ENCODE results near the gene WFDC9.
"Not testable (repeated sequence)": the region's sequence is repeated elsewhere in the genome, so short reads cannot be mapped to it uniquely, and the experiment has no call there.

The WFDC9 gene

GRCh38 chr20:45631184-45631583 lies at the start of gene WFDC9:
TSS of gene WFDC9 (minus strand) at chr20:45631284. CDS start at chr20:45610181, 21,103 bp downstream.
- no peak for DNase-seq (ENCODE audit: low read depth)

DNA sequence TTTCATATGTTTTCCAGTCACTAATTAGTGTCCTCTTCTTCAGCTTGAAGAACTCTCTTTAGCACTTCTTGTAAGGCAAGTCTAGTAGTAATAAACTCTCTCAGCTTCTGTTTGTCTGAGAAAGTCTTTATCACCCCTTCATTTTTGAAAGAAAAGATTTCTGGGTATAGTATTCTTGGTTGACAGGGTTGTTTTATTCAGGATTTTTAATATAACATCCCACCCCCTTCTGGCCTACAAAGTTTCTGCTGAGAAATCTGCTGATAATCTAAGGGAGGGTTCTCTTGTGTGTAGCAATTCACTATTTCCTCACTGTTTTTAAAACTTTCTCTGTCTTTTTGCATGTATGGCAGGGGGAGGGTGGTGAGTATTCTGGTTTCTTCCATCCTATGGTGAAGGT lies 48.6 kb upstream of the WFDC9 start:
- no peak for DNase-seq (ENCODE audit: low read depth)

DNA sequence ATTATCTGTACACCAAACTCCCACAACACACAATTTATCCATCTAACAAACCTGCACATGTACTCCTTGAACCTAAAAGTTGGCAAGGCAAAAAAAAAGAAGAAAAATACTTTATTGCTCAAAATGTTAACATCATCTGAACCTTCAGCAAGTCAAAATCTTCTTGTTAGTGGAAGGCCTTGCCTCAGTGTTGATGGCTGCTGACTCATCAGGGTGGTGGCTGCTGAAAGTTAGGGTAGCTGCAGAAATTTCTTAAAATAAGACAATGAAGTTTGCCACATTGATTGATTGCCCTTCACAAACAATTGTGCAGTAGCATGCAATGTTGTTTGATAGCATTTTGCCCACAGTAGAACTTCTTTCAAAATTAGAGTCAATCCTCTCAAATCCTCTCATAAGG lies 41.7 kb upstream of the WFDC9 start:
- DNase-seq (ENCODE audit: low read depth), result no peak

DNA sequence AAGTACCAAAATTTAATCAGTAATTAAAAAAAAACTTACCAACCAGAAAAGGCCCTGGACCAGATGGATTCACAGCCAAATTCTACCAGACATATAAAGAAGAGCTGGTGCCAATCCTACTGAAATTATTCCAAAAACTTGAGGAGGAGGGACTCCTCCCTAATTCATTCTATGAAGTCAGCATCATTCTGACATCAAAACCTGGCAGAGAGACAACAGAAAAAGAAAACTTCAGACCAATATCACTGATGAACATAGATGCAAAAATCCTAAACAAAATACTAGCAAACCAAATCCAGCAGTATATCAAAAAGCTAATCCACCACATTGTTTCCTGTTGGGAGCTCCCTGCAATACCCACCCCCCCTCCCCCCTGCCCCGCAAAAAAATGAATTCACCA lies 39.1 kb upstream of the WFDC9 start, which contains the start of gene WFDC11:
Gene WFDC11 (minus strand): TSS at position 101 of the 400 bp plus-strand sequence. CDS start 19,639 bp downstream, outside the sequence.
- DNase-seq (ENCODE audit: low read depth), result no peak

DNA sequence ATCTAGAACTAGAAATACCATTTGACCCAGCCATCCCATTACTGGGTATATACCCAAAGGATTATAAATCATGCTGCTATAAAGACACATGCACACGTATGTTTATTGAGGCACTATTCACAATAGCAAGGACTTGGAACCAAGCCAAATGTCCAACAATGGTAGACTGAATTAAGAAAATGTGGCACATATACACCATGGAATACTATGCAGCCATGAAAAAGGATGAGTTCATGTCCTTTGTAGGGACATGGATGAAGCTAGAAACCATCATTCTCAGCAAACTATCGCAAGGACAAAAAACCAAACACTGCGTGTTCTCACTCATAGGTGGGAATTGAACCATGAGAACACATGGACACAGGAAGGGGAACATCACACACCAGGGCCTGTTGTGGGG lies 26.0 kb upstream of the WFDC9 start:
- DNase-seq (ENCODE audit: low read depth), result not testable (repeated sequence)

DNA sequence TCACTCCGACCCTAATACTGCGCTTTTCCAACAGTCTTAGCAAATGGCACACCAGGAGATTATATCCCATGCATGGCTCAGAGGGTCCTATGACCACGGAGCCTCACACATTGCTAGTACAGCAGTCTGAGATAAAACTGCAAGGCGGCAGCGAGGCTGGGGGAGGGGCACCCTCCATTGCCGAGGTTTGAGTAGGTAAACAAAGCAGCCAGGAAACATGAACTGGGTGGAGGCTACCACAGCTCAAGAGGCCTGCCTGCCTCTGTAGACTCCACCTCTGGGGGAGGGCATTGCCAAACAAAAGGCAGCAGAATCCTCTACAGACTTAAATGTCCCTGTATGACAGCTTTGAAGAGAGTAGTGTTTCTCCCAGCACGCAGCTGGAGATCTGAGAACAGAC lies 20.6 kb upstream of the WFDC9 start:
- not testable (repeated sequence) for DNase-seq (ENCODE audit: low read depth)

DNA sequence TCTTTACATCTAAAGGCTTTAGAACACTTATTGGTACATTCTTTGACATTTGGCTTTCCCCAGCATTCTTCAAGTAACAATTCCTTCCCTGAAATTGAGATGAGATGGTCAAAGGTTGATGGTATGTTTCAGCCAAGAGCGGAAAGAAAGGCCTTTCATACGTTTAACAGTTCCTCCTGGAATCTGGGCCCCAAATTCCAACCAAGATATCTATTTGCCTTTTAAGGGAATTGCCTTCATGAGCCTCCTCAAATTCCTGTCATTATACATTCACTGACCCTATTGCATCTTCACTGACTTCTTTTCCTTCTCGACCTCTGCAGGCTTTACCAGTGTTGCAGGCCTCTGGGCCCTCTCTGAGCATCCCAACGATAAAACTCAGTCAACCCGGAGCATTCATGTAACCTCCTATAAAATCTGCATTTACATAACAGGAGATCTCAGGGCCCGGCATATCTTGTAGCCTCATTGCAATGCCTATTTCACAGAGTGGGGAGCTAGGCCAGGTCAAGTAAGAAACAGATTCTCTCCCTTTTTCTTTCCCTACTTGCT lies 18.3 kb upstream of the WFDC9 start:
- no peak for DNase-seq (ENCODE audit: low read depth)

DNA sequence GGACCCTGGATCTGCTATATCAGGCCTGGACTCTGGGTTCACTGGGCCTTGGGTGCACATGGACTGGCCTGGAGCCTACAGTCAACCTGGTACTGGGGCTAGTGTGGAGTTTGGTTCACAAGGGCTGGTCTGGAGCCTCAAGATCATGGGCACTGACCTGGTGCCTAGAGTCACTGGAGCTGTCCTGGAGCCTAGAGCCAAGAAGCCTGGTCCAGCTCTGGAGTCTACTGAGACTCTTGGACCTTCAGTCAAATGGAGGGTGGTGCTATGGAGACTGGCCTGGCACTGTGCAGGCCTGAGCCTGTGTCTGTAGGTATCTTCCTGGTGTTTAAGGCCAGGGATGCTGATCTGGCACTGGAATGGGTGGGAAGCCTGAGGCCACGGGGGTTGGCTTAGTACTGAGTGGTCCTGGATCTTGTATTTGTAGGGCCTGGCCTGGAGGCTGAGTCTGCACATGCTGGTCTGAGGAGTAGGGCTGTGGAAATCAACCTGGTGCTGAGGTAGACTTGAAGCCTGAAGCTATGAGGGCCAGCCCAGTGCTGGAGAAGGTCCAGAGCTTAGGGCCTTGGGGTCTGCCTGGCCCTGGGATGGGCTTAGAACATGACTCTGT lies 16.5 kb upstream of the WFDC9 start:
- no peak for DNase-seq (ENCODE audit: low read depth)

- no peak for DNase-seq (ENCODE audit: low read depth)
Measured at GRCh38 chr20:45646875-45647274, 15.8 kb upstream of the WFDC9 start.

- DNase-seq (ENCODE audit: low read depth), result not testable (repeated sequence)
Measured at GRCh38 chr20:45645869-45646268, 14.8 kb upstream of the WFDC9 start.

- DNase-seq (ENCODE audit: low read depth), result not testable (repeated sequence)
Measured at GRCh38 chr20:45641076-45641475, 10.0 kb upstream of the WFDC9 start.

DNA sequence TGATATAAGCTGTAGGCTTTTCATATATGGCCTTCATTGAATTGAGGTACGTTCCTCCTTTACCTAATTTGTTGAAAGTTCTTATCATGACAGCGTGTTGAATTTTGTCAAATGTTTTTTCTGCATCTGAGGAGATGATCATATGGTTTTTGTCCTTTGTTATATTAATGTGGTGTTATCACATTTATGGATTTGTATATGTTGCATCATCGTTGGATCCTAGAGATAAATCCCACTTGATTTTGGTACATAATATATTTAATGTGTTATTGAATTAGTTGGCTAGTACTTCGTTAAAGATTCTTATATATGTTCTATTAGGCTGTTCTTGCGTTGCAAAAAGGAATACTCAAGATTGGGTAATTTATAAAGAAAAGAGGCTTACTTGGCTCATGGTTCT lies 8.6 kb upstream of the WFDC9 start:
- DNase-seq (ENCODE audit: low read depth), result no peak

DNA sequence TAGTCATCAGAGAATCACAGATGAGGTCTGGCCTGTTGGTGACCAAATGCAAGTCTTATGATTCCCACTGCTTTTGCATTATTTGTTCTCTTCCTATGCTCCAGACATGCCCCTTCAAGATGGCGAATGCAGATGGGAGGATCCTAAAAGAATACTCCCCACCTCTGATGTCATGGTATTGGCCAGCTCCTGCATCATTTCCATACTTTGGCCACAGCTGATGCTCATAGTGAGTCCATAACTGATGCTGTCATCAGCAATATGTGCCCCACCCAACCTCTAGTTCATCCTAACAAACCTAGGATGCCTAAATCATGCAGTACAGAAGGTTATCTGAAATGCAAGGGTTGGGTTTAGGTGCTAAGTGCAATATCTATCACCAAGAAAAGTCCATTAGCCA lies 5.4 kb upstream of the WFDC9 start:
- DNase-seq (ENCODE audit: low read depth), result no peak

GRCh38 chr20:45630371-45630770 lies 713 bp downstream of the WFDC9 start:
- no peak for DNase-seq (ENCODE audit: low read depth)

DNA sequence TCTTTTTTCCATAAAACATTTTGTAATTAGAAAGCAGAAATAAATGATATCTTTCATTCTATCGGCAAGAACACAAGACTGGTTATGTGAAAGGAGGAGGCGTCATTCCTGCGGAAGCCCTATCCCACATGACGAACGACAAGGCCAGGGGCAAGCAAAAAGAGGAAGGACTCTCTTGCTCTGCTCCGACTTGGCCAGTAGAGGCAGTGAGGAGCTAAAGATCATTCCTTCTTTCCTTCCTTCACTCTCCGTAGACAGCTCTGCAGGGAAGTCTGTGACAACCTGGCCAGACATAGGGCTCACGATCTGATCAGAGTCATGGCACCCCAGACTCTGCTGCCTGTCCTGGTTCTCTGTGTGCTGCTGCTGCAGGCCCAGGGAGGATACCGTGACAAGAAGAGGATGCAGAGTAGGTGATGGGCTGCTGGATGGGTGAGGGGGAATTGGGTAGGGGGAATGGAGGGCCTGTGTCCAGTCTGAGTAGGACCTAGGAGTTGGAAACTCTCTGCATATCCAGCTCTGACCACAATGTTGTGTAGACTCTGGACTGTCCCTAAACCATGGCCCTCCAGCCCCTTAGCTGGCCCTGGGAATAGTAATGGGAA lies 1.5 kb downstream of the WFDC9 start, which contains the start of gene WFDC10A:
Gene WFDC10A (plus strand): TSS at position 244 of the 605 bp plus-strand sequence. CDS start 75 bp downstream, at position 319.
- DNase-seq (ENCODE audit: low read depth), result no peak

GRCh38 chr20:45626540-45626939 lies 4.5 kb downstream of the WFDC9 start:
- no peak for DNase-seq (ENCODE audit: low read depth)

- DNase-seq (ENCODE audit: low read depth), result no peak
Measured at GRCh38 chr20:45621593-45621992, 9.5 kb downstream of the WFDC9 start.

- DNase-seq (ENCODE audit: low read depth), result no peak
Measured at GRCh38 chr20:45617591-45617990, 13.5 kb downstream of the WFDC9 start.

GRCh38 chr20:45612314-45612713 lies 18.8 kb downstream of the WFDC9 start:
- DNase-seq (ENCODE audit: low read depth), result no peak

- no peak for DNase-seq (ENCODE audit: low read depth)
Measured at GRCh38 chr20:45611054-45611453, 20.0 kb downstream of the WFDC9 start.

- no peak for DNase-seq (ENCODE audit: low read depth)
Measured at GRCh38 chr20:45607810-45608209, 23.3 kb downstream of the WFDC9 start.

DNA sequence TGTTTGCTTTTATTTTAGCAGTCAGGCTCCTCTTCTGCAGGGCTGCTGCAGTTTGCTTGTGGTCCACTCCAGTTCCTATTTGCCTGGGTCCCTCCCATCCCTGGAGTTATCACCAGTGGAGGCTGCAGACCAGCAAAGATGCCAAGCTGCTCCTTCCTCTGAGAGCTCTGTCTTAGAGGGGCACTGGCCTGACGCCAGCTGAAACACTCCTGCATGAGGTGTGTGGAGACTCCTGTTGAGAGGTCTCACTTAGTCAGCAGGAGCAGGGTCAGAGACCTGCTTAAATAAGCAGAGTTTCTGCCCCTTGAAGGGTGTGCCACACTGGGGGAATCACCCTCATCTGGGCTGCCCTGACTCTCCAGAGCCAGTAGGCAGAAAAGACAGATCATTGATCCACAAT lies 35.8 kb downstream of the WFDC9 start:
- DNase-seq (ENCODE audit: low read depth), result no peak

DNA sequence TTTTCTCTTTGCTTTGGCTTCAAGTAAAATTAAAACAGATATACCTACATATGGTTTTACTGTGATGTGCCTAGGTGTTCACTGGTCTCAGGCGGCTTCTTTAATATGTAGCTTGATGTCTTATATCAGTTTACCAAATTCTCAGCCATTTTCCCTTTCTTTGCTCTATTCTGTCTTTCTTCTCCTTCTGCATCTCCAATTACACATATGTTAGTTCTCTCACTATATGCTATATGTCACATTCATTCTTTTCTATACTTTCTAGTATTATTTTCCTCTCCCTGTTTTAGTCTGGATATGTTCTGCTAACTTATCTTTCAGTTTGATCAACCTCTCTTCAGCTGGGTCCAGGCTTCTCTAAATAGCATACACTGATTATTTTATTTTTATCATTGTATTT lies 37.6 kb downstream of the WFDC9 start:
- no peak for DNase-seq (ENCODE audit: low read depth)
